Measurements from ENCODE around the gene ZNF777.

The ZNF777 gene

DNA sequence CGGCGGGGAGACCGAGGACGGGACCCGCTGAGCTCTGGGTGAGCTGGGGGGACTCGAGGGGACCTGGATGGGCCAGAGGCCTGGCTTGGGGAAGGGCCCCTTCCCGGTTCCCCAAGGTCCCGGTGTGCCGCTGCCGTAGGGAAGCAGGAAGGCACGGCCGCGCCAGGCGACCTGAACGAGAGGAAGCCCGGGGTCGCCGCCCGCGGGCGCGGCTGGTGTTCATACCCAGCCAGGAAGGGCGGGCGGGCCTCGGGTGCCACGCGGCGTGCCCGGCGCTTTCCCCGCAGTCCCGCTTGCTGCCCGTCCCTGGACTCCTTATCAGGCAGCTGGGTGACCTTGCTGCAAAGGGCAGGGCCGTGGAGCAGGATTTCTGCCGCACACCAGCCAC is 38.0 kb downstream of the ZNF777 start:
- Histone ChIP-seq H3K36me3 (ENCODE audit: insufficient read depth, low read length) (no peaks in the 10 kb centered on the region), H3K79me2 (ENCODE audit: insufficient read depth, low read length) (no peaks in the 10 kb centered on the region), H3K4me3 (ENCODE audit: low read depth in 1 of 2, low read length in 2 of 2) (no peak overlapping the region), H3K4me2 (ENCODE audit: insufficient read depth, low read length) (peak overlapping the region; percentile 31; the same call in 1 of the 2 replicates), H3K27me3 (ENCODE audit: insufficient read depth, low read length, poor library complexity) (no peaks in the 10 kb centered on the region), H3K27ac (ENCODE audit: low read length) (no peak overlapping the region), H2AFZ (ENCODE audit: low read depth, low read length) (peak overlapping the region; percentile 67), H4K20me1 (ENCODE audit: insufficient read depth, low read length) (no peaks in the 10 kb centered on the region), H3K9ac (ENCODE audit: low read depth, low read length) (no peak overlapping the region), H3K4me1 (ENCODE audit: insufficient read depth, low read length) (peaks cover 10% of the 10 kb centered on the region), H3K9me3 (ENCODE audit: insufficient read depth, low read length, severe bottlenecking) (no peaks in the 10 kb centered on the region)
- TF ChIP-seq CTCF (IDR thresholded peaks at IDR 0.05; ENCODE audit: borderline replicate concordance, extremely low read depth, low read length, poor library complexity, severe bottlenecking) (no peak), EZH2 (IDR thresholded peaks at IDR 0.05; ENCODE audit: borderline replicate concordance, low read depth, low read length, severe bottlenecking) (no peak)
- ATAC-seq (ENCODE audit: insufficient read depth, low read depth), result no peak
- no peak for DNase-seq

DNA sequence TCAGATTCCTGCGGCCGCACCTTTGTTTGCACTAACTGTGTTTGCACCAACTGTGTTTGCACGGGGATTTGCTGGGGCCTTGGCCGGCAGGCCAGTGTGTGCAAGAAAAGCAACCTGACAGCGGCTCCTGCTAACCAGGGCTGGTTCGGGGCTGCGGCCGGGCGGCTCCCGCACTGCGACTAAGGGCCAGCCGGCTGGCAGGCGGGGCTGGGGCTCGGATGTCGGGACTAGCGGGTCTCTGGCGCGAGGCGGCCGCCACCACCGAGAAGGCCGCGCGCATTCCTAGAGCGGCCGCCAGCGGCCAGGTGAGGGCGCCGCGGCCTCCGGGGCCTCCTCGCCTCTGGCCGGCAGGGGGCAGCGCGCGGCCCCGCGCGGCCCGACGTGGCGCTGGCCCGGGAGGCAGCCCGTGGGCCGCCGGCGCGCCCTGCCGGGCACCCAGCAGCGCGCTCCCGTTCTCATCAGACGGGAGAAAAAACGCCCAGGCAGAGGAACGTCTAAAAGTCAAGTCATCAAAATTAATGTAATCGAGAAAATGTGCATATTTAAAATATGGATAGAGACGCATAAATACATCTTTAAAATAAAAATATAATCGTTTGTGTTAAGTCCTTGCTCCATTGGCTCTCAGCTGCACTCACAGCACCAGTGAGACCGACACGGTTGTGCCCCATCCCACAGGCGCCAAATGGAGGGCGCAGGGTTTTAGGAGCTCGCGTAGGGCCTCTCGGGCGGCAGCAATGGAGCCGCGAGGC is 38.5 kb downstream of the ZNF777 start:
- H3K27me3 ChIP-seq (ENCODE audit: insufficient read depth, low read length, poor library complexity), result no peaks in the 10 kb centered on the region
- ATAC-seq (ENCODE audit: insufficient read depth, low read depth), result peak; percentile 94
- no peaks in the 10 kb centered on the region for H4K20me1 ChIP-seq (ENCODE audit: insufficient read depth, low read length)
- H3K9me3 ChIP-seq (ENCODE audit: insufficient read depth, low read length, severe bottlenecking), result no peaks in the 10 kb centered on the region
- H3K27ac ChIP-seq (ENCODE audit: low read length), result peak overlapping the region; percentile 69
- no peak for TF ChIP-seq EZH2 (IDR thresholded peaks at IDR 0.05; ENCODE audit: borderline replicate concordance, low read depth, low read length, severe bottlenecking)
- TF ChIP-seq CTCF (IDR thresholded peaks at IDR 0.05; ENCODE audit: borderline replicate concordance, extremely low read depth, low read length, poor library complexity, severe bottlenecking), result peak; percentile 62
- no peaks in the 10 kb centered on the region for H3K36me3 ChIP-seq (ENCODE audit: insufficient read depth, low read length)
- peak overlapping the region; percentile 14 to 52; a peak in 3 of 4 replicates for H3K4me3 ChIP-seq (ENCODE audit: low read depth in 1 of 2, low read length in 2 of 2)
- peak overlapping the region; percentile 64 for H3K4me2 ChIP-seq (ENCODE audit: insufficient read depth, low read length)
- peak overlapping the region; percentile 84 for H2AFZ ChIP-seq (ENCODE audit: low read depth, low read length)
- DNase-seq, result peak; percentile 55
- H3K9ac ChIP-seq (ENCODE audit: low read depth, low read length), result peak overlapping the region; percentile 62
- no peaks in the 10 kb centered on the region for H3K79me2 ChIP-seq (ENCODE audit: insufficient read depth, low read length)
- H3K4me1 ChIP-seq (ENCODE audit: insufficient read depth, low read length), result peaks cover 10% of the 10 kb centered on the region

GRCh38 chr7:149420006-149420405 is 40.9 kb downstream of the ZNF777 start:
- no peaks in the 10 kb centered on the region for H3K27me3 ChIP-seq (ENCODE audit: insufficient read depth, low read length, poor library complexity)
- no peaks in the 10 kb centered on the region for H3K36me3 ChIP-seq (ENCODE audit: insufficient read depth, low read length)
- H3K9me3 ChIP-seq (ENCODE audit: insufficient read depth, low read length, severe bottlenecking), result no peaks in the 10 kb centered on the region
- H3K4me1 ChIP-seq (ENCODE audit: insufficient read depth, low read length), result peaks cover 17% of the 10 kb centered on the region
- DNase-seq (no peak), ATAC-seq (ENCODE audit: insufficient read depth, low read depth) (no peak)
- no peak overlapping the region for H3K9ac ChIP-seq (ENCODE audit: low read depth, low read length)
- TF ChIP-seq CTCF (IDR thresholded peaks at IDR 0.05; ENCODE audit: borderline replicate concordance, extremely low read depth, low read length, poor library complexity, severe bottlenecking) (no peak), EZH2 (IDR thresholded peaks at IDR 0.05; ENCODE audit: borderline replicate concordance, low read depth, low read length, severe bottlenecking) (no peak)
- H2AFZ ChIP-seq (ENCODE audit: low read depth, low read length), result no peak overlapping the region
- H3K79me2 ChIP-seq (ENCODE audit: insufficient read depth, low read length), result no peaks in the 10 kb centered on the region
- H3K4me2 ChIP-seq (ENCODE audit: insufficient read depth, low read length), result no peak overlapping the region
- H3K4me3 ChIP-seq (ENCODE audit: low read depth in 1 of 2, low read length in 2 of 2), result no peak overlapping the region
- no peaks in the 10 kb centered on the region for H4K20me1 ChIP-seq (ENCODE audit: insufficient read depth, low read length)
- H3K27ac ChIP-seq (ENCODE audit: low read length), result no peak overlapping the region
